Psoas muscle (tissue), 8 donors: ENCODE results near the gene OPA3. TPM values are rescaled to one million over a fixed set of nuclear protein-coding genes. Genes with fewer than 3 reads are reported as not detected.

Source experiments
- ATAC-seq, 4 donors: fragments of 200-7000 bp; cut with Tn5 transposase; one replicate each; pipeline ENCODE4 v1.9.1; 2020; ENCODE audit warnings: moderate library complexity in 3 of 4, mild to moderate bottlenecking in 2 of 4
- DNase-seq, 2 donors: peaks; one replicate each; pipeline ENCODE4 v3.0.0-alpha.2; 2020
- H3K27ac ChIP-seq: fragments of 200-600 bp; one replicate; pipeline ENCODE4 v1.8.0; 2022
- H3K27me3 ChIP-seq, 3 donors: fragments of 200-600 bp in 1 of 3; one replicate each; pipeline versions ENCODE4 v1.6.1 to v1.8.0; 2013 to 2022; ENCODE audit warnings: low read length in 2 of 3, mild to moderate bottlenecking in 2 of 3, moderate library complexity in 1 of 3; ENCODE audit not compliant: insufficient read depth in 3 of 3
- H3K36me3 ChIP-seq, 2 donors: fragments of 200-600 bp in 1 of 2; one replicate each; pipeline versions ENCODE4 v1.6.1 to v1.8.0; 2013 to 2022; ENCODE audit warnings: low read depth in 1 of 2, mild to moderate bottlenecking in 1 of 2, moderate library complexity in 1 of 2; ENCODE audit not compliant: insufficient read depth in 1 of 2
- H3K4me1 ChIP-seq: fragments of 200-600 bp; one replicate; pipeline ENCODE4 v1.8.0; 2022
- H3K4me3 ChIP-seq: fragments of 200-600 bp; one replicate; pipeline ENCODE4 v1.8.0; 2022; ENCODE audit warnings: mild to moderate bottlenecking
- H3K9me3 ChIP-seq: fragments of 200-600 bp; one replicate; pipeline ENCODE4 v1.8.0; 2022
- WGBS, 3 donors: extraction: QIAGEN DNeasy Blood & Tissue Kit; methylation state at CpG; one replicate each; pipeline versions ENCODE4 v1.1.6 to v1.1.7; 2013; 5-methylcytosine and 5-hydroxymethylcytosine counted together
- intact Hi-C, 2 donors: fragments of 100-400 bp; cut with DNase I; formaldehyde crosslinking; loops; one replicate each; pipeline versions ENCODE4 v1.11.0 to v1.14.2; 2022
- polyA plus RNA-seq, 3 donors: library from polyadenylated mRNA; stranded (reverse); fragments of 200-250 nt; gene quantifications; one replicate each; pipeline ENCODE4 v1.2.3, GENCODE V29; 2013
- total RNA-seq, 4 donors: library from RNA; stranded (reverse); fragmentation: NEBNext Ultra II Directional in 2 of 4; extraction: Animal tissue kit (Norgen Biotek cat#: 25700) in 2 of 4; gene quantifications; one replicate each; pipeline versions ENCODE4 v1.2.1 to v1.2.4, GENCODE V29; 2021 to 2023
- TF ChIP-seq, protein P1 (sequence below): fragments of 200-600 bp; IDR thresholded peaks from one replicate; pipeline ENCODE4 v1.8.0; 2022; ENCODE audit warnings: antibody characterized with exemption
- donor health status: healthy with polysubstance abuse.
- donor health status: DM: no; HTN: no; CAD: no; lungs with moderate emphysema.
- donor health status: Bipolar disorder and iron deficiency.
- donor health status: healthy.
- donor health status: DM: yes; HTN: yes; CAD: no.
- donor health status: DM: no; HTN: no; CAD: no.
- donor health status: DM: no; HTN: no; CAD: no.
- donor health status: DM: yes; HTN: yes; CAD: no.

OPA3 gene
- total and polyA plus RNA-seq, 7 donors, result 9.1 to 27.6 (median 15.8) TPM

DNA sequence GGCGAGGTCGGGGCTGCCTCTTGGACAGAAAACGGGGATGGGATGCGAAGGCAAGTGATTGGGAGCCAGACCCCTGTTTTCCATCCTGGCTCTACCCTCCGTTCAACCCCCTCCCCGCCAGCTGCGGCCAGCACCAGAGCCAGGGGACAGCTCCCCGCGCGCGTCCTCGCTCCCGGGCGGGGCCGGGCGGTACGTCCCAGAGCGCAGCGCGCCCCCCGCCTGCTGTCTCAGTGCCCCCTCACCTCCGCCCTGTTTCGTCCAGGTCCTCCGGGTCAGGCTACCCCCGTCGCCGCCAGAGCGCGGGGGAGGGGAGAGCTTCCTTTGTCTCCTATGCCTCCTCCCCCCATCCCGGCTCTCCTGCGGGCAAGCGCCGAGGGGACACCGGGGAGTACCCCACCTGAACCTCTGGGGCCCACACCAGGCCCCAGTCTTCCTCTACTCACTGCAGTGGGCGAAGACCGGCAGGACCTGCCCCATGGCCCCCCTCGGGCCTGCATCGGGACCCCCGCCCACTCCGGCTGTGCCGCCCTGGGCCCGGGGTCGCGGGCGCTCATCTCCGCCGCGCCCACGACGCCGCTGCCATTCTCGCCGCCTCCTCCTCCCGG lies 88.2 kb downstream of the OPA3 start:
- no peaks in the 10 kb centered on the region for H3K36me3 ChIP-seq
- peak in 1 of 4 donors; percentile 9 for ATAC-seq
- peak; percentile 49 to 74 for DNase-seq
- intact Hi-C loops, result loop anchor here (5.0 to 10.0 kb wide), 2 partner anchors 169 to 172 kb away; partner anchors contain the start of gene CKM (in 1 of the 2)
- peaks cover 21% of the 10 kb centered on the region for H3K4me1 ChIP-seq
- no peak overlapping the region for H3K27ac ChIP-seq
- peak overlapping the region; percentile 79 for H3K4me3 ChIP-seq
- 0 to 1% (median 0%) methylated on average over 29 to 52 of the region's 54 CpGs for WGBS, 3 donors
- no peaks in the 10 kb centered on the region for H3K9me3 ChIP-seq
- peaks cover 0 to 40% (median 2%) of the 10 kb centered on the region in 3 donors for H3K27me3 ChIP-seq
- TF ChIP-seq, protein P1, sequence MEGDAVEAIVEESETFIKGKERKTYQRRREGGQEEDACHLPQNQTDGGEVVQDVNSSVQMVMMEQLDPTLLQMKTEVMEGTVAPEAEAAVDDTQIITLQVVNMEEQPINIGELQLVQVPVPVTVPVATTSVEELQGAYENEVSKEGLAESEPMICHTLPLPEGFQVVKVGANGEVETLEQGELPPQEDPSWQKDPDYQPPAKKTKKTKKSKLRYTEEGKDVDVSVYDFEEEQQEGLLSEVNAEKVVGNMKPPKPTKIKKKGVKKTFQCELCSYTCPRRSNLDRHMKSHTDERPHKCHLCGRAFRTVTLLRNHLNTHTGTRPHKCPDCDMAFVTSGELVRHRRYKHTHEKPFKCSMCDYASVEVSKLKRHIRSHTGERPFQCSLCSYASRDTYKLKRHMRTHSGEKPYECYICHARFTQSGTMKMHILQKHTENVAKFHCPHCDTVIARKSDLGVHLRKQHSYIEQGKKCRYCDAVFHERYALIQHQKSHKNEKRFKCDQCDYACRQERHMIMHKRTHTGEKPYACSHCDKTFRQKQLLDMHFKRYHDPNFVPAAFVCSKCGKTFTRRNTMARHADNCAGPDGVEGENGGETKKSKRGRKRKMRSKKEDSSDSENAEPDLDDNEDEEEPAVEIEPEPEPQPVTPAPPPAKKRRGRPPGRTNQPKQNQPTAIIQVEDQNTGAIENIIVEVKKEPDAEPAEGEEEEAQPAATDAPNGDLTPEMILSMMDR, result no peak

DNA sequence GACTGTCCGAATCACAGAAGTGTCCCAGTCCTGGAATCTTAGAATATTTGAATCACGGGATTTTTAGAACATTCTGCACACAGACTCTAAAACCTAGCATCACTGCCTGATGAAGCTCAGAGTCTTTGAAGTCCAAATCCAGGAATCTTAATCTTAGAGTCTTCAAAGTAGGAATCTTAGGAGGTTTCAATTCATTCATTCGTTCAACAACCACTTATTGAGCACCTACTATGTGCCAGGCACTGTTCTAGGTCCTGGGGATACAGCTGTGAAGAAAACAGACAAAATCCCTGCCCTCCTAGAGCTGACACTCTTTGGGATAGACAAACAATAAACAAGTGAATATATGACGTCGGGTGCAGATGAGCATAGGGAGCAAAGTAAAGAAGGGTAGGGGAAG lies 89.4 kb downstream of the OPA3 start:
- Histone ChIP-seq H3K4me3 (peak overlapping the region; percentile 79), H3K9me3 (no peaks in the 10 kb centered on the region), H3K27ac (no peak overlapping the region), H3K36me3 (no peaks in the 10 kb centered on the region), H3K4me1 (peaks cover 24% of the 10 kb centered on the region), H3K27me3 (peaks cover 0 to 30% (median 2%) of the 10 kb centered on the region in 3 donors)
- ATAC-seq (no peak), DNase-seq (no peak)
- TF ChIP-seq, protein P1, result no peak
- intact Hi-C loops, result loop anchor here (5.0 to 10.0 kb wide), 2 partner anchors 168 to 170 kb away; partner anchors contain the start of gene CKM (in 1 of the 2)
- WGBS, 3 donors, result 82 to 86% (median 82%) methylated on average over 5 of the region's 5 CpGs

DNA sequence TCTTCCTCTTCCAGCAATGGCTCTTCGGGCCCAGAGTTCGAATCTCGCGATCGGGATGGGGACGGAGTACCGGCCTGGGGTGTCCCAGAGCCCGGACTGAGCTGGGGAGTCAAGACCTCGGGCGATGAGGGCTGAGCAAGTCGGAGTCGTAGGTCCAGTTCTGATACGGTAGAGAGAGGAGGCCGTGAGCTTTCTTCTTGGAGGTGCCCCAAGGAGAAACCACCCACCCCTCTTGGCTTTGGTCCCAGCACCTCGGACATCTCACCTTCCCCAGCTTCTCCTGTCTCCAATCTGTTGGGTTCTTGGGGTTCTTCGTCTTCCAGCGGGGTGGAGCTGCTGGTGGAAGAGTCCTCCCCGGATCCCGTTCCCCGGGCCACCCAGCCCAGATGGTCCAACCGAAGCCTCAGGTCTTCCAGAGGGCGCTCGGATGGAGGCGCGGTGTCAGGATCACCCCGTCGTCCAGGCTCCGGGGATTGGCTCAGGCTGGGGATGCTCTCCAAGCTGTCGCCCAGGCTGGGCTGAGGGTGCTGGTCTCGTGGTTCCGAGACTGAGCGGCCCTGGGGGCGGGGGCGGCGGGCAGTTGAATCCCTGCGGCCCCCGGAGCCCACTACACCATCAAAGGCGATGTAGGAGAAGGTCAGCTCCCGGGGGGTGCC lies 90.2 kb downstream of the OPA3 start:
- Histone ChIP-seq H3K9me3 (no peaks in the 10 kb centered on the region), H3K4me1 (peaks cover 24% of the 10 kb centered on the region), H3K27me3 (peaks cover 0 to 22% (median 2%) of the 10 kb centered on the region in 3 donors), H3K27ac (no peak overlapping the region), H3K4me3 (no peak overlapping the region), H3K36me3 (no peaks in the 10 kb centered on the region)
- intact Hi-C loops, result loop anchor here in 1 of 2 donors (10.0 kb wide), 1 partner anchor 170 kb away; the partner anchor contains the start of gene CKM
- ATAC-seq (no peak), DNase-seq (peak in 1 of 2 donors; percentile 56)
- TF ChIP-seq, protein P1, result no peak
- WGBS, 3 donors, result 93 to 95% (median 94%) methylated on average over 39 of the region's 39 CpGs

DNA sequence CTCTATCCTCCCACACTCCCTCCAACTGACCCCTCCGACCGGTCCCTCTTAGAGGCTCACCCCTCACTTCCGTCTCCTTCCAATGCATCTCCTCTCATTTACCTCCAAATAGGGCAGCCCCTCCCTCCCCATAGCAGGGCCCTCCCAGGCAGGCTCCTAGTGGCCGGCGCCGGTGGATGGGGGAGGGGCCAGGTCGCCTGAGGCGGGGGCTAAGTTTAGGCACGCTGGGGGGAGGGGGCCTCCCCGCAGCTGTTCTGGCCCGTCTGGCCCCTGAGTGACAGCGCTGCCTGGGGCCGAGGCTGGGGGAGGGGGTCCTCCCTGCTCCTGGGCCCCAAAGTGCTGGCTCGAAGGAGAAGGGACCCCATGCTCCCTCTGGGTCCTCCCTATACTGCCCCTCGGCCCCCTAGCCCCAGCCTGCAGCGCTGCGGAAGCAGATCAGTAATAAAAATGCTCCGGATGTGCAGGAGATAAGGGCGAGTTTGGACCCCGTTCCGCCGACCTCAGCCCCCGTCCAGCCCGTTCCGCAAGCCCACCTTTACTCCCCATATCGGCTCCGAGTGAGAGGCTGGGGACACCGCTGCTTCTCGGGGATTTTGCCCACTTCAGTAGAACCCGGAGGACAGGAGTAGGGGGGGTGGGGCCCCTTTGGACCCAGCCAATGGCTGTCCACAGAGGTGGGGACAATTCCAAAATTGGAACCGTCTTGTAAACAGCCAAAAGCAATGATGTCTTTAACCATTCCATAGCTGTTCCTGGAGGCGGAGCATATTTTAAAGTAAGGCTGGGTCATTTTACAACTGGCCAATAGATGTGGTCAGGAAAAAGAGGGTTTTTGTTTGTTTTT lies 91.8 kb downstream of the OPA3 start:
- DNase-seq (peak; percentile 79 to 94), ATAC-seq (peak; percentile 86 to 89 (median 87))
- Histone ChIP-seq H3K36me3 (peaks cover 0 to 10% of the 10 kb centered on the region in 2 donors), H3K4me3 (peak overlapping the region; percentile 79), H3K27me3 (peaks cover 0 to 10% (median 0%) of the 10 kb centered on the region in 3 donors), H3K27ac (peak overlapping the region; percentile 95), H3K4me1 (peaks cover 15% of the 10 kb centered on the region), H3K9me3 (no peaks in the 10 kb centered on the region)
- TF ChIP-seq, protein P1, result no peak
- intact Hi-C loops, result loop anchor here in 1 of 2 donors (10.0 kb wide), 1 partner anchor 168 kb away; the partner anchor contains the start of gene CKM
- WGBS, 3 donors, result 2 to 3% (median 2%) methylated on average over 27 to 32 of the region's 32 CpGs
